K562 (cell line): ENCODE results near the gene CRYBG1. TPM values are rescaled to one million over a fixed set of nuclear protein-coding genes. Genes with fewer than 3 reads are reported as not detected.

Experiments used
- ATAC-seq: fragments of 200-7000 bp; cut with Tn5 transposase; 3 replicates; pipeline ENCODE4 v1.9.1; 2020; ENCODE audit warnings: moderate library complexity
- BruUV-seq: library from RNA; stranded (reverse); fragments of 400-500 nt; replicated peaks from 2 replicates; lab custom pipeline; 2021; lab: Mats Ljungman, UMichigan
- CTCF ChIA-PET: fragments of 300-600 bp; formaldehyde crosslinking; extraction: SDS; loops from one replicate; lab custom pipeline; 2021; ENCODE audit warnings: low intra/inter-chr PET ratio; lab: Yijun Ruan, JAX
- POLR2A ChIA-PET: fragments of 300-600, 350-650 bp; sonication (Branson Sonifier 250); formaldehyde crosslinking; extraction: SDS; loops from one replicate; lab custom pipeline; 2021; ENCODE audit warnings: antibody characterized with exemption, inconsistent platforms; lab: Yijun Ruan, JAX
- DNase-seq, 4 experiments: peaks; one replicate each; pipeline versions ENCODE4 v3.0.0 to v3.0.0-alpha.2; 2011 to 2018; ENCODE audit warnings: low spot score in 3 of 4, mixed read lengths in 3 of 4; ENCODE audit errors: extremely low read depth in 1 of 4
- FAIRE-seq: peaks from 2 replicates; lab custom pipeline; 2011; peaks lifted over from hg19 to GRCh38; lab: Jason Lieb, UNC
- H2AFZ ChIP-seq: 2 replicates; pipeline ENCODE4 v1.6.0; 2011; ENCODE audit warnings: low read depth, low read length, control low read depth, inconsistent platforms
- H3K27ac ChIP-seq: fragments of 200-600 bp; 3 replicates; pipeline ENCODE4 v1.8.0; 2011; ENCODE audit warnings: low read depth, mild to moderate bottlenecking, control low read depth, inconsistent platforms, low read length, moderate library complexity, mixed read lengths; ENCODE audit errors: extremely low read depth
- H3K27me3 ChIP-seq, 2 experiments: fragments of 300-600 bp in 1 of 2; 2 replicates in 1 of 2; 3 replicates in 1 of 2; pipeline versions ENCODE4 v1.6.0 to v1.8.0; 2011; ENCODE audit warnings: inconsistent platforms in 2 of 2, low read length in 2 of 2, mild to moderate bottlenecking in 1 of 2, mixed read lengths in 1 of 2, moderate library complexity in 1 of 2; ENCODE audit not compliant: control insufficient read depth in 2 of 2, insufficient read depth in 2 of 2
- H3K36me3 ChIP-seq: fragments of 300-600 bp; 3 replicates; pipeline ENCODE4 v1.8.0; 2011; ENCODE audit warnings: mild to moderate bottlenecking, low read length, inconsistent platforms; ENCODE audit not compliant: control insufficient read depth, insufficient read depth
- H3K4me1 ChIP-seq, 2 experiments: fragments of 200-600 bp in 1 of 2; replicated peaks in 1 of 2; 2 replicates in 1 of 2; 3 replicates in 1 of 2; pipeline versions ENCODE4 v1.5.1 to v1.8.0; 2011; ENCODE audit warnings: inconsistent platforms in 2 of 2, low read length in 2 of 2, mild to moderate bottlenecking in 1 of 2, mixed read lengths in 1 of 2, moderate library complexity in 1 of 2; ENCODE audit not compliant: control insufficient read depth in 2 of 2, insufficient read depth in 2 of 2
- H3K4me2 ChIP-seq: 2 replicates; pipeline ENCODE4 v1.6.1; 2011; ENCODE audit warnings: low read length, control low read depth, inconsistent platforms, mixed read lengths; ENCODE audit not compliant: insufficient read depth
- H3K4me3 ChIP-seq: fragments of 200-600 bp; sonication (generic), shearing (Covaris generic); 2 replicates; pipeline ENCODE4 v1.5.1; 2016; ENCODE audit warnings: control low read depth, inconsistent platforms
- H3K79me2 ChIP-seq: fragments of 200-600 bp; 3 replicates; pipeline ENCODE4 v1.8.0; 2011; ENCODE audit warnings: low read length, inconsistent platforms; ENCODE audit not compliant: control insufficient read depth, insufficient read depth
- H3K9ac ChIP-seq, 2 experiments: 2 replicates each; pipeline versions ENCODE4 v1.6.0 to v1.6.1; 2011; ENCODE audit warnings: low read depth in 2 of 2, low read length in 2 of 2, control low read depth in 1 of 2, inconsistent platforms in 1 of 2, mild to moderate bottlenecking in 1 of 2, mixed read lengths in 1 of 2; ENCODE audit not compliant: insufficient read depth in 1 of 2
- H3K9me1 ChIP-seq: one replicate; pipeline ENCODE4 v1.6.0; 2011; ENCODE audit warnings: inconsistent platforms, mild to moderate bottlenecking, low read length, moderate library complexity; ENCODE audit not compliant: control insufficient read depth, insufficient read depth
- H3K9me3 ChIP-seq: replicated peaks from 2 replicates; pipeline ENCODE4 v1.5.1; 2011; ENCODE audit warnings: low read depth, low read length, inconsistent platforms; ENCODE audit not compliant: control insufficient read depth, insufficient read depth
- H4K20me1 ChIP-seq: replicated peaks from 2 replicates; pipeline ENCODE4 v1.6.1; 2011; ENCODE audit warnings: low read length, inconsistent platforms, mixed read lengths; ENCODE audit not compliant: control insufficient read depth, insufficient read depth
- KDM4B ChIP-seq, 2 experiments: fragments of 450-650 bp in 1 of 2; sonication (generic) in 1 of 2; IDR thresholded peaks; 2 replicates each; pipeline ENCODE4 v1.6.1; 2016 to 2017; ENCODE audit warnings: borderline replicate concordance in 2 of 2, antibody characterized with exemption in 1 of 2, low read depth in 1 of 2, mild to moderate bottlenecking in 1 of 2
- MCM7 ChIP-seq, 2 experiments: fragments of 450-650 bp; IDR thresholded peaks; 2 replicates each; pipeline ENCODE4 v1.6.1; 2016 to 2018
- RERE ChIP-seq: sonication (generic); formaldehyde crosslinking; IDR thresholded peaks from 2 replicates; pipeline ENCODE4 v1.8.0; 2023; ENCODE audit warnings: missing genetic modification reagents, mild to moderate bottlenecking, borderline replicate concordance
- RFX1 ChIP-seq: fragments of 450-650 bp; IDR thresholded peaks from 2 replicates; pipeline ENCODE4 v1.6.1; 2016; ENCODE audit warnings: mild to moderate bottlenecking, moderate library complexity
- SRSF7 ChIP-seq: fragments of 200-400 bp; formaldehyde crosslinking; optimal IDR thresholded peaks from 2 replicates; pipeline ENCODE3; 2017; ENCODE audit warnings: mild to moderate bottlenecking, low read depth, low read length
- THRAP3 ChIP-seq: fragments of 450-650 bp; IDR thresholded peaks from 2 replicates; pipeline ENCODE4 v1.6.1; 2016; ENCODE audit warnings: mild to moderate bottlenecking, inconsistent platforms, borderline replicate concordance
- ZFP30 ChIP-seq: fragments of 250-450 bp; sonication (Bioruptor Pico); IDR thresholded peaks from 2 replicates; pipeline ENCODE4 v1.8.0; 2022; ENCODE audit warnings: moderate library complexity, mild to moderate bottlenecking, inconsistent platforms, borderline replicate concordance
- WGBS: fragments of 100-300 bp; shearing (Covaris generic); methylation state at CpG from one replicate; pipeline ENCODE4 v1.1.6; 2016; ENCODE audit warnings: low coverage, mixed read lengths; ENCODE audit not compliant: insufficient coverage; ENCODE audit errors: missing lambda C conversion rate; 5-methylcytosine and 5-hydroxymethylcytosine counted together
- in situ Hi-C: fragments of 300-500 bp; cut with MboI; formaldehyde crosslinking; loops from 4 replicates; pipeline ENCODE4 v1.15.0; 2018; ENCODE audit warnings: inconsistent platforms, mixed read lengths
- intact Hi-C: fragments of 100-400 bp; cut with micrococcal nuclease; formaldehyde crosslinking; loops from 2 replicates; pipeline ENCODE4 v1.14.2; 2022
- polyA plus RNA-seq, 8 experiments: library from polyadenylated mRNA; depleted of rRNA in 4 of 8; stranded (reverse) in 5 of 8; unstranded in 3 of 8; fragments of >200 nt; fragmentation: Nextera tagmentation in 2 of 8; fragmentation: Illumina TruSeq in 1 of 8; extraction: Ambion mirVana in 2 of 8; extraction: Trizol in 1 of 8; gene quantifications; 2 replicates each; pipeline versions ENCODE4 v1.2.1 to v1.2.3, GENCODE V29; 2011 to 2014; ENCODE audit warnings: inconsistent platforms in 1 of 8, missing spikeins in 1 of 8
- total RNA-seq, 7 experiments: library from RNA; depleted of rRNA in 6 of 7; stranded (reverse); fragments of >200 nt in 6 of 7; fragmentation: Illumina TruSeq in 2 of 7; extraction: Trizol in 2 of 7; gene quantifications; 2 replicates each; pipeline versions ENCODE4 v1.2.1 to v1.2.3, GENCODE V29; 2011 to 2021; ENCODE audit warnings: low replicate concordance in 1 of 7

The CRYBG1 gene
- total and polyA plus RNA-seq, 9 of the 15 experiments (the other 6 are each of a cell fraction or from before 2014, with no cell fraction given), result 0.07 to 0.47 (median 0.11) TPM

GRCh38 chr6:106460481-106460880 lies 100.0 kb downstream of the CRYBG1 start:
- in situ Hi-C loops, result no loop called here
- Histone ChIP-seq H3K4me2 (no peak overlapping the region), H2AFZ (no peak overlapping the region), H3K36me3 (no peaks in the 10 kb centered on the region), H3K4me1 (no peaks in the 10 kb centered on the region), H3K9ac (no peak overlapping the region), H3K9me1 (no peaks in the 10 kb centered on the region), H3K27ac (no peak overlapping the region), H3K9me3 (no peaks in the 10 kb centered on the region), H4K20me1 (no peaks in the 10 kb centered on the region), H3K27me3 (peaks cover 14 to 25% of the 10 kb centered on the region in 2 experiments; a peak in 3 of 5 replicates), H3K79me2 (no peaks in the 10 kb centered on the region), H3K4me3 (no peak overlapping the region)
- no TSS peak for BruUV-seq
- no peak for ATAC-seq
- TF ChIP-seq ZFP30 (CRISPR knock-in tag) (no peak), SRSF7 (no peak), KDM4B (IDR thresholded peaks at IDR 0.05; ENCODE audit: borderline replicate concordance in 2 of 2, low read depth in 1 of 2) (no peak), MCM7 (IDR thresholded peaks at IDR 0.05) (no peak), RERE (CRISPR knock-in tag) (no peak), RFX1 (no peak), THRAP3 (no peak)
- 0% methylated on average over 2 of the region's 2 CpGs for WGBS
- intact Hi-C loops, result no loop called here
- no peak for DNase-seq
- POLR2A ChIA-PET, result interaction anchor here (0.8 kb wide), 1 partner anchor 8 kb away, joined by 3 read pairs; no protein-coding TSS in a partner anchor
- FAIRE-seq, result no peak
- CTCF ChIA-PET, result no interaction called here
